Loucy (cell line): ENCODE results near the gene PACC1.

Experiments
- EZH2phosphoT487 ChIP-seq: fragments of 200-600 bp; IDR thresholded peaks from 2 replicates; pipeline ENCODE4 v1.6.1; 2018; ENCODE audit warnings: antibody characterized with exemption, mild to moderate bottlenecking, moderate library complexity, borderline replicate concordance
- TF ChIP-seq, protein P1 (sequence below): fragments of 200-600 bp; sonication (generic); conservative IDR thresholded peaks from 2 replicates; pipeline ENCODE4 v1.5.1; 2014; ENCODE audit warnings: mild to moderate bottlenecking, antibody characterized with exemption, low read length

DNA sequence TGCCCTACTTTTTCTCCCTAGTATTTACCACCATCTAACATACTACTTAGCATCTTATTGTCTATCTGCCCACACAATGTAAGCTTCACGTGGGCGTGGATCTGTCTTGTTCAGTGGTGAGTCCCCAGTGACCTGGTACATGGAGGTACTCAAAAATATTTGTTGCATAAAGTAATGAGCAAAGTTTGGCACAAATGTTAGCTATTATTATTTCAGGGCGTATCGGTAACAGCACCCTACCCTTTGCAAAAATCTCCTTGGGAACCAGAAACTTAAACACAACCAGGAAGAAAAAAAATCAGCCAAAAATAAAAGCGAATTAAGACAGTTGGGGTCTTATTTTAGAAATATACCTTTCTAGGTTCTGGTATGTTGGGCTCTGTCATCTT lies 17.6 kb upstream of the PACC1 start:
- TF ChIP-seq, protein P1, sequence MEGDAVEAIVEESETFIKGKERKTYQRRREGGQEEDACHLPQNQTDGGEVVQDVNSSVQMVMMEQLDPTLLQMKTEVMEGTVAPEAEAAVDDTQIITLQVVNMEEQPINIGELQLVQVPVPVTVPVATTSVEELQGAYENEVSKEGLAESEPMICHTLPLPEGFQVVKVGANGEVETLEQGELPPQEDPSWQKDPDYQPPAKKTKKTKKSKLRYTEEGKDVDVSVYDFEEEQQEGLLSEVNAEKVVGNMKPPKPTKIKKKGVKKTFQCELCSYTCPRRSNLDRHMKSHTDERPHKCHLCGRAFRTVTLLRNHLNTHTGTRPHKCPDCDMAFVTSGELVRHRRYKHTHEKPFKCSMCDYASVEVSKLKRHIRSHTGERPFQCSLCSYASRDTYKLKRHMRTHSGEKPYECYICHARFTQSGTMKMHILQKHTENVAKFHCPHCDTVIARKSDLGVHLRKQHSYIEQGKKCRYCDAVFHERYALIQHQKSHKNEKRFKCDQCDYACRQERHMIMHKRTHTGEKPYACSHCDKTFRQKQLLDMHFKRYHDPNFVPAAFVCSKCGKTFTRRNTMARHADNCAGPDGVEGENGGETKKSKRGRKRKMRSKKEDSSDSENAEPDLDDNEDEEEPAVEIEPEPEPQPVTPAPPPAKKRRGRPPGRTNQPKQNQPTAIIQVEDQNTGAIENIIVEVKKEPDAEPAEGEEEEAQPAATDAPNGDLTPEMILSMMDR = no peak
- TF ChIP-seq EZH2phosphoT487 = no peak
